ENCODE results near the gene NYAP1.
A peak's percentile ranks its signal among the peaks of the same experiment; 100 is the strongest.
"Not testable (repeated sequence)": the region's sequence is repeated elsewhere in the genome, so short reads cannot be mapped to it uniquely, and the experiment has no call there.

The NYAP1 gene

DNA sequence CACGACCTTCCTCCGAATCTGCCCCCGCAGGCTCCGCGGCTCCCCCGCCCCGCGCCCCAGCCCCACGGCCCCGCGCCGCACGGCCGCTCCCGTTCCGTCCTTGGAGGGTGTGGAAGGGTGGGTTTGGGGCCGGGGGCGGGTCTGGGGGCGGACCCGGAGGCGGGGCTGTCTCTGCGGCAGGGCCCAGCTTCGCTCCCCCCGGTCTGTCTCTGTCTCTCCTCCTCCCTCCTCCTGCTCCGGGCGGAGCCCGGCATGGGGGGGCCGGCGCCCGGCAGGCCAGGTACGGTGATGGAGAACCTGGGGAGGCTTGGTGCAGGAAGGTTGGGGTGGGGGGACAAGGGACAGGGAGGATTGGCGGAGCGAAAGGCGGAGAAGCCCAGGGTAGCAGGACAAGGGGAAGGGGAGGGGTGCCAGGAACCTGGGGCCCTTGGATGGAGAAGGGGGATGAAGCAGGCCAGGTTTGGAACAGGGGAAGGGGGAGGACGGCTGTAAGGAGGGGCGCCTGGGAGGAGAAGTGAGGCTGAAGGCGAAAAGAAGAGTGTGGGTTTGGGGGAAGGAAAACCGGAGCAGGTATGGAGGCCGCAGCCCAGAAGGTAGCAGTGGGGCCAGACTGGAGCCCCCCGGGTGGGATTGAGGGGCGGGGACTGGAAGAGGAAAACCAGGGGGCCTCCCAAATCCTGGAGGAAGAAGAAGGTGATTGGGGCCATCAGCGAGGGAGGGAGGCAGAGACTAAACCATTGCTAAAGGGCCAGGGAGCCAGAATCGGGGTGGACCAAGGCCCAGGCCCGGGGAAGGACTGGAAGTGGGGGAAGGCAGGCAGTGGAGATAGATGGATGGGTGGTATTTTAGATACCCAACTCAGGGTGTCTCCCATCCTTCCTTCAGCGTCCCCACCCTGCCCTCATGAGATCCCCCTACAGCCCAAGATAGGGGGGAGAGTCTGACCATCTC lies at the start of gene NYAP1:
TSS of gene NYAP1 (plus strand) at position 206 of the 951 bp plus-strand sequence. CDS start 1,385 bp downstream, outside the sequence.
- peak; percentile 51 for DNase-seq (ENCODE audit: low spot score)

- DNase-seq (ENCODE audit: low spot score): no peak
Observed at GRCh38 chr7:100434297-100435144, 49.2 kb upstream of the NYAP1 start.

- DNase-seq (ENCODE audit: low spot score): peak; percentile 44
Observed at GRCh38 chr7:100435401-100436304, 48.1 kb upstream of the NYAP1 start.

GRCh38 chr7:100437150-100438100 lies 46.3 kb upstream of the NYAP1 start:
- no peak for DNase-seq (ENCODE audit: low spot score)

DNA sequence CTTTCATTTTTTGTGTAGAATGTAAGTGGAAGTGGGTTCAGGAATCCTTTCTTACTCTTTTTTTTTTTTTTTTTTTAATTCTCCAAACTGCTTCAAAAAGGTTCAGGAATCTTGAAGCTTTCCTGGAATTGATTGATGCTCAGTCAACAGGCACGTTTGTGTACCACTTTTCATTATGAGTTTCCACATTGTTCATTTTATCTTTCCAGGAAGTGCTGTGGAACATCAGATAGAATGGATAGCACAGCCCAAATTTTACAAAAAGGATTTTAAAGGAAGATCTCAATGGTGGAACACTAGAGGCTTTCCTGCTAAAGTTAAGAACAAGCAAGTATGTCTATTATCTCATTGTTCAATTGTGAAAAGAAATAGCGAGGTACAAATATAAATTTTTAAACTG lies 45.6 kb upstream of the NYAP1 start:
- DNase-seq (ENCODE audit: low spot score): no peak

- not testable (repeated sequence) for DNase-seq (ENCODE audit: low spot score)
Observed at GRCh38 chr7:100438731-100439130, 45.0 kb upstream of the NYAP1 start.

DNA sequence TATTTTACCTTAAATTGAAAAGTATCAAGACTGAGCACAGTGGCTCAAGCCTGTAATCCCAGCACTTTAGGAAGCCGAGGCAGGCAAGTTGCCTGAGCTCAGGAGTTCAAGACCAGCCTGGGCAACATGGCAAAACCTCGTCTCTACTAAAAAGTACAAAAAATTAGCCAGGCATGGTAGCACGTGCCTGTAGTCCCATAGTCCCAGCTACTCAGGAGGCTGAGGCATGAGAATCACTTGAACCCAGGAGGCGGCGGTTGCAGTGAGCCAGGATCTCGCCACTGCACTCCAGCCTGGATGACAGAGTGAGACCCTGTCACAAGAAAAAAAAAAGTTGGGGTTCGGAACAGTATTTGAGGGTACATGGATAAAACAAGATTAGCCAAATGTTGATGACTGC lies 44.5 kb upstream of the NYAP1 start:
- not testable (repeated sequence) for DNase-seq (ENCODE audit: low spot score)

DNA sequence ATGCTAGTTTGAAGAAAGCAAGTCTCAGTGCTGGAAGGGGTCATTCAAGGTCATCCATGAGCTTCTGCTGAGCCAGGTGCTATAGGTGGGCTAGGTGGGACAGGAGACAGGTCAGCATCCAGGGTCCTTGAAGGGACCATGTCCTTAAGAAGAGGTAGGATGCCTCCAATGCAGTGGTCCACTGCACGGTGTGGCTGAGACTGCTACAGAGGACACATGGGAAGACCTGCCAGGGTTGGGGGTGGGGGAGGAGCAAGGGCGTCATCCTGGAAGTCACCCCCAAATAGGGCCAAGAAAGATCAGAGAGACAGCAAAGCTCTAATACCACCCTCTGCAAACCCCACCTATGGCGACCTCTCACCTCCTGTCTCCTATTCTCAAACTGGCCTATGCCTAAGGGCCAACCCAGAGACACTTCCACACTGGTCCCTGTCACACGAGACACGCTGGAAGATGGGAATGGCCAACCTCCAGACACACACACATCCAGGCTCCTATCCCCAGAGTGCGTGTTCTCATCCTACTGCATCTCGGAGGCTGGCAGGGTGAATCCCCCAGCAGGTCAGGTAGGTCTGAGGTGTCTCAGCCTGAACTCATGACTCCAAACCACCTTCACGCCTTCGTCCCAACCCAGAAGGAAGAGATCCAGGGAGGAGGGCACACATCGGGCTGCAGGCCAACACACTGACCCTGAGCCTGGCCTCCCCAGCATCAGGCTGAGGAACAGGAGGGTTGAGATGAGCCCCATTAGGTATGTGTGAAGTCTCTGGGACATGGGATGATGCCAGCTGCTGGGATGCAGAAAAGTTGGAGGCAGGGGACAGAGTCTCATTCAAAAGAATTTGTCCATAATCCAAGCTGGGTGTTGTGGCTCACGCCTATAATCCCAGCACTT lies 41.8 kb upstream of the NYAP1 start:
- no peak for DNase-seq (ENCODE audit: low spot score)

GRCh38 chr7:100443096-100443840 lies 40.5 kb upstream of the NYAP1 start:
- no peak for DNase-seq (ENCODE audit: low spot score)

DNA sequence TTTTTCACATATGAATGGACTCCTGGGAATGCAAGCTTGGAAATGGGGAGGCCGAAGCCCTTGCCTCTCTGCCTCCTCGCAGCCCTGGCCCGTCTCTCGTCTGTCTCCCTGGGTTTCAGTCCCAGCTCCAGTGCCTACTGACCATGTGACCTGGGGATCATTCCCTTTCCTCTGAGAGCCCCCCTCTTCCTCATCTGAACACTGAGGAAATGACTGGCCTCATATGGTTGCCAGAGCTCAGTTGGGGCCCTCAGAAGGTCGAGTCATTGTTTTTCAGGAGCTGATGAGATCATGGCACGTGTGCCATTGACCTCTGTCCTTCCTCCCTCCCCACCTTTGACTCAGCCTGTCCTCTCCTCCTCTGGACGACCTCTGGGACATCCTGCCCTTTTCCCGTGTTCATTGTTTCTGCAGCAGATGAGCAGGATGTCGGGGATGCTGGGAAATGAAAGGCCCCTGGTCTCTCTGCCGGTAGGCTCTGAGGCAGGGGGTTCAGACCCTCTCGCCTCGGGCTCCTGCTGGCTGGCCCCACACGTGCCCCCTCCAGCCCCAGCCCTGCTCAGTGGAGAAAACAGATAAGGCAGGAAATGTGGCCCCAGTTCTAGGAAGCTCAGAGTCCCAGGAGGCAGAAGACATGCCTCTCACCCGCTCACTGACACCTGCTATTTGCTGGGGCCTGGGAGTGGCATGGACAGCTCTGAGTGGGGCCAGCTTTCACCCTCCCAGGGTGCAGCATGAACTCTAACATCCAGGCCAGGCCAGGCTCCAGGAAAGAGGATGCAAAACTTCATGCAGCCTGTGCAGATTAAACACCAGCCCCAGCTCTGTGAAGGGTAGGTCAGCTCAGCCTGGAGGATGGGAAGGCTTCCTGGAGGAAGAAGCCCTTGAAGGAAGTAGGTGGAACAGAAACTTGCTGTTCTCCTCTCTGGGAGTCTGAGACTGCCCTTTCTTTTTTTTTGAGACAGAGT lies 39.1 kb upstream of the NYAP1 start:
- peak; percentile 57 for DNase-seq (ENCODE audit: low spot score)

DNA sequence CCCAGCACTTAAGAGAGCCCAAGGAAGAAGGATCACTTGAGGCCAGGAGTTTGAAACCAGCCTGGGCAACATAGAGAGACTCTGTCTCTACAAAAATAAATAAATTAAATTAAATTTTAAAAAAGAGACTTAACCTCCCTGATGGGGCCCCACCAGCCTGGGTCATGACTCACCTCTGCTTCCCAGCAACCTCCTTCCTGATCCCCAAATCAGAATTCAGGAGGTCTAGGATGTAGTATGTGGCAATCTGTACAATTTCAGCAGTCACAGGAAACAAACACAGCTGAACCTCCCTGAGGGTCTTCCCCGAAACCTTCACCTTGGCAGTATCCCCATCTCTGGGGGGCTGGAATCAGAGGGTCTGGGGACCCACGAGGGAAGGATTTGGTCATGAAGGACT lies 37.7 kb upstream of the NYAP1 start:
- DNase-seq (ENCODE audit: low spot score): no peak

- not testable (repeated sequence) for DNase-seq (ENCODE audit: low spot score)
Observed at GRCh38 chr7:100447363-100447762, 36.4 kb upstream of the NYAP1 start.

DNA sequence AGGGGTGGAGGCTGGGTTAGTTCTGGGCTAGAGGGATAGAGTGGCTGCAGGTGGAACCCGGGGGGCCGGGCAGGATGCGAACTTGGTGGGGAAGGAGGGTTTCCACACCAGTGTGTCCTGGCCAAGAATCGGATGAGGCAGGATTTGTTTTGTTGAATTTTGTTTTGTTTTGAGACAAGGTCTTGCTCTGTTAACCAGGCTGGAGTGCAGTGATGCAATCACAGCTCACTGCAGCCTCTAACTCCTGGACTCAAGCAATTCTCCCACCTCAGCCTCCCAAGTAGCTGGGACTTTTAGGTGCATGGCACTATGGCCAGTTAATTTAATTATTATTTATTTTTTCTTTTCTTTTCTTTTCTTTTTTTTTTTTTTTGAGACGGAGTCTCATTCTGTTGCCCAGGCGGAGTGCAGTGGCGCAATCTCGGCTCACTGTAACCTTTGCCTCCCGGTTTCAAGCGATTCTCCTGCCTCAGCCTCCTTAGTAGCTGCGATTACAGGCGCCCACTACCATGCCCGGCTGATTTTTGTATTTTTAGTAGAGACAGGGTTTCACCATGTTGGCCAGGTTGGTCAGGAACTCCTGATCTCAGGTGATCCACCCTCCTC lies 34.4 kb upstream of the NYAP1 start:
- DNase-seq (ENCODE audit: low spot score): no peak

DNA sequence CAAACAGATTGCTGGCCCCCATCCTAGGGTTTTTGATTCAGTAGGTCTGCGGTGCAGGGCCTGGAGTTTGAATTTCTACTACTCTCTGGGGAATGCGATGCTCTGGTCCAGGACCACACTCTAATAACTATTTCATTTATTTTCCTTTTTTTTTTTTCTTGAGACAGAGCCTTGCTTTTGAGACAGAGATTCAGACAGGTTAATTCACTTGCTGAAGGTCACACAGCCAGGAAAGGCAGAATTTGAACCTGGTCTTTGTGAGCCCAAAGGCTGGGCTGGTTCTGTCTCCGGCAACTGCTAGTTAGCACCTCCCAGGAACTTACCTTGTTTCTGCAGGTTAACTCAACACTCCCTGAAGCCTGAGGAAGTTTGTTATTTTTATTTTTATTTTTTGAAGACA lies 31.2 kb upstream of the NYAP1 start:
- DNase-seq (ENCODE audit: low spot score): no peak

DNA sequence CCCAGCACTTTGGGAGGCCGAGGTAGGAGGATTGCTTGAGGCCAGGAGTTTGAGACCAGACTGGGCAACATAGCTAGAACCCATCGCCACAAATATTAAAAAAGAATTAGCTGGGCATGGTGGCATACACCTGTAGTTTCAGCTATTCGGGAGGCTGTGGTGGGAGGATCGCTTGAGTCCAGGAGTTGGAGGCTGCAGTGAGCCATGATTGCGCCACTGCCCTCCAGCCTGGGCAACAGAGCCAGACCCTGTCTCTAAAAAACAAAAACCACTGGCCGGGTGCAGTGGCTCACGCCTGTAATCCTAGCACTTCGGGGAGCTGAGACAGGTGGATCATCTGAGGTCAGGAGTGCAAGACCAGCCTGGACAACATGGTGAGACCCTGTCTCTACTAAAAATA lies 29.9 kb upstream of the NYAP1 start:
- not testable (repeated sequence) for DNase-seq (ENCODE audit: low spot score)

GRCh38 chr7:100455206-100455605 lies 28.5 kb upstream of the NYAP1 start:
- no peak for DNase-seq (ENCODE audit: low spot score)

DNA sequence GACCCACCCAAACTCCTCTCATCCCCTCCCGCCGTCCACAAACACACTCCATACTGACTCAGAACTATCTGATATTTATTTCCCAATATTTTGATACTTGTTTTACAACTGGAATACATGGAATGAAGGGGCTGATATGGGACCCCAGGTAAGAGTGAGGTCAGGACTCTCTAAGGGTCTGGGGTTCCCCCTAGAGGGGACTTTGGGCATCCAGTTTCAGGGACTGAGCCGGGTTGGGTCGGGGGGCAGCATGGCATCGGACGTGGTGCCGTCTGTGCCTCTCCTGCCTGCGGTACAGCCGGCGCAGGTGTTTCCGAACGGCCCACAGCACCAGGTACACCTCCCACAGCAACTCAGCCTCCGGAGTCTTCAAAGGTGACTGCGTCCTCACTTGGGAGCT lies 27.2 kb upstream of the NYAP1 start:
- no peak for DNase-seq (ENCODE audit: low spot score)
